Kidney (tissue), 14 donors: ENCODE results near the gene ALPL. TPM values are rescaled to one million over a fixed set of nuclear protein-coding genes. Genes with fewer than 3 reads are reported as not detected.

Experiments
- DNase-seq, 5 donors: peaks; one replicate each; pipeline ENCODE4 v3.0.0-alpha.2; 2013 to 2020
- FAIRE-seq: peaks from 2 replicates; lab custom pipeline; 2012; peaks lifted over from hg19 to GRCh38; lab: Jason Lieb, UNC
- H3K27ac ChIP-seq, 2 donors: one replicate each; pipeline ENCODE4 v1.7.0; 2013; ENCODE audit warnings: low read depth in 2 of 2, low read length in 2 of 2, inconsistent platforms in 1 of 2
- H3K27me3 ChIP-seq: one replicate; pipeline ENCODE4 v1.7.1; 2013; ENCODE audit warnings: low read length, inconsistent platforms; ENCODE audit not compliant: control insufficient read depth, insufficient read depth
- H3K36me3 ChIP-seq, 3 donors: one replicate each; pipeline versions ENCODE4 v1.7.0 to v1.7.1; 2013; ENCODE audit warnings: low read length in 3 of 3, control low read depth in 1 of 3, inconsistent platforms in 1 of 3; ENCODE audit not compliant: insufficient read depth in 3 of 3, control insufficient read depth in 2 of 3
- H3K4me1 ChIP-seq, 3 donors: one replicate each; pipeline versions ENCODE4 v1.7.0 to v1.7.1; 2013; ENCODE audit warnings: low read length in 3 of 3, inconsistent platforms in 1 of 3, low read depth in 1 of 3; ENCODE audit not compliant: control insufficient read depth in 2 of 3, insufficient read depth in 2 of 3
- H3K4me3 ChIP-seq, 3 donors: one replicate each; pipeline versions ENCODE4 v1.7.0 to v1.8.1; 2013; ENCODE audit warnings: low read length in 3 of 3, control low read depth in 1 of 3, inconsistent platforms in 1 of 3
- H3K9ac ChIP-seq, 3 donors: one replicate each; pipeline versions ENCODE4 v1.7.0 to v1.7.1; 2013; ENCODE audit warnings: low read length in 3 of 3, control low read depth in 1 of 3, inconsistent platforms in 1 of 3
- H3K9me3 ChIP-seq, 3 donors: one replicate each; pipeline versions ENCODE4 v1.7.0 to v1.7.1; 2013; ENCODE audit warnings: low read length in 3 of 3, control low read depth in 1 of 3, inconsistent platforms in 1 of 3; ENCODE audit not compliant: control insufficient read depth in 2 of 3, insufficient read depth in 1 of 3
- CTCF ChIP-seq: IDR thresholded peaks from 3 replicates; pipeline ENCODE4 v1.5.1; 2012; ENCODE audit warnings: mild to moderate bottlenecking, moderate library complexity, borderline replicate concordance; ENCODE audit not compliant: insufficient read depth; ENCODE audit errors: extremely low read depth
- intact Hi-C: fragments of 100-400 bp; cut with DNase I; formaldehyde crosslinking; loops from one replicate; pipeline ENCODE4 v1.11.1; 2022
- polyA plus RNA-seq: library from polyadenylated mRNA; stranded (reverse); fragments of 350-450 nt; fragmentation: Illumina TruSeq; extraction: RNeasy Lipid Tissue Mini Kit (QIAGEN cat#74804); gene quantifications from one replicate; pipeline ENCODE4 v1.2.3, GENCODE V29; 2014; ENCODE audit warnings: low read depth, low replicate concordance; ENCODE audit not compliant: insufficient read depth
- total RNA-seq: library from RNA; stranded (reverse); fragmentation: NEBNext Ultra II Directional; extraction: Animal tissue kit (Norgen Biotek cat#: 25700); gene quantifications from one replicate; pipeline ENCODE4 v1.2.1, GENCODE V29; 2021
- donor health status: control.
- donor health status: control.
- donor health status: control.
- donor health status: control.
- donor health status: control.
- donor health status: DM: yes; HTN: yes; CAD: no.
- donor health status: Normal renal cell carcinoma (clear cell type).

The ALPL gene
- total and polyA plus RNA-seq, 2 donors from 2014 or later: 8.4 to 133 TPM

GRCh38 chr1:21503706-21504377 lies 5.4 kb upstream of the ALPL start:
- H3K9ac ChIP-seq: no peak overlapping the region
- peaks cover 0 to 6% (median 0%) of the 10 kb centered on the region in 3 donors for H3K4me1 ChIP-seq
- H3K9me3 ChIP-seq: no peaks in the 10 kb centered on the region
- no peaks in the 10 kb centered on the region for H3K36me3 ChIP-seq
- FAIRE-seq (no peak), DNase-seq (no peak)
- intact Hi-C loops: no loop called here
- TF ChIP-seq CTCF: no peak
- no peaks in the 10 kb centered on the region for H3K27me3 ChIP-seq
- no peak overlapping the region for H3K4me3 ChIP-seq
- no peak overlapping the region for H3K27ac ChIP-seq

- Histone ChIP-seq H3K4me1 (peaks cover 0 to 15% (median 0%) of the 10 kb centered on the region in 3 donors), H3K4me3 (no peak overlapping the region), H3K9me3 (no peaks in the 10 kb centered on the region), H3K27me3 (no peaks in the 10 kb centered on the region), H3K27ac (no peak overlapping the region), H3K36me3 (no peaks in the 10 kb centered on the region), H3K9ac (no peak overlapping the region)
- no peak for FAIRE-seq
- no peak for DNase-seq
- TF ChIP-seq CTCF: no peak
- intact Hi-C loops: no loop called here
Observed at GRCh38 chr1:21506804-21507203, 2.4 kb upstream of the ALPL start.

- no peak for FAIRE-seq
- Histone ChIP-seq H3K36me3 (no peaks in the 10 kb centered on the region), H3K4me1 (peaks cover 0 to 15% (median 0%) of the 10 kb centered on the region in 3 donors), H3K9ac (no peak overlapping the region), H3K27me3 (no peaks in the 10 kb centered on the region), H3K27ac (no peak overlapping the region), H3K9me3 (no peaks in the 10 kb centered on the region), H3K4me3 (no peak overlapping the region)
- no peak for DNase-seq
- no peak for TF ChIP-seq CTCF
- intact Hi-C loops: no loop called here
Observed at GRCh38 chr1:21507511-21508270, 1.5 kb upstream of the ALPL start.
